Breast epithelium (tissue), 3 donors: ENCODE data around the gene RRAD.

Source experiments
- CTCF ChIP-seq, 3 donors: fragments of 450-650 bp; IDR thresholded peaks; one replicate each; pipeline ENCODE4 v1.5.1; 2016 to 2017; ENCODE audit warnings: antibody characterized with exemption in 3 of 3, mild to moderate bottlenecking in 3 of 3, moderate library complexity in 3 of 3
- POLR2AphosphoS5 ChIP-seq, 3 donors: sonication (generic); formaldehyde crosslinking; IDR thresholded peaks; one replicate each; pipeline ENCODE4 v1.6.1; 2017; ENCODE audit warnings: antibody characterized with exemption in 3 of 3

GRCh38 chr16:66936462-66936861, 11.1 kb upstream of the RRAD start:
- TF ChIP-seq POLR2AphosphoS5 (IDR thresholded peaks at IDR 0.05), result no peak
- TF ChIP-seq CTCF (IDR thresholded peaks at IDR 0.05), result no peak
